Fibroblast of lung (primary cell): Measurements from ENCODE around the gene ZNF747. TPM values are rescaled to one million over a fixed set of nuclear protein-coding genes. Genes with fewer than 3 reads are reported as not detected.
A peak's percentile ranks its signal among the peaks of the same experiment; 100 is the strongest.

ENCODE experiments used
- DNase-seq, 2 donors: peaks; one replicate each; pipeline versions ENCODE4 v3.0.0 to v3.0.0-alpha.2; 2010; ENCODE audit warnings: low read depth in 2 of 2
- H2AFZ ChIP-seq: 2 replicates; pipeline ENCODE4 v1.5.1; 2012; ENCODE audit warnings: low read length, control low read depth, inconsistent platforms
- H3K27ac ChIP-seq: 2 replicates; pipeline ENCODE4 v1.5.1; 2011; ENCODE audit warnings: low read length, control low read depth; ENCODE audit not compliant: insufficient read depth
- H3K27me3 ChIP-seq: 2 replicates; pipeline ENCODE4 v1.5.1; 2011; ENCODE audit warnings: mild to moderate bottlenecking, low read length; ENCODE audit not compliant: control insufficient read depth, insufficient read depth
- H3K36me3 ChIP-seq: 2 replicates; pipeline ENCODE4 v1.5.1; 2011; ENCODE audit warnings: low read length; ENCODE audit not compliant: control insufficient read depth, insufficient read depth
- H3K4me1 ChIP-seq: 2 replicates; pipeline ENCODE4 v1.5.1; 2011; ENCODE audit warnings: low read length; ENCODE audit not compliant: control insufficient read depth, insufficient read depth; ENCODE audit errors: extremely low read depth
- H3K4me2 ChIP-seq: 2 replicates; pipeline ENCODE4 v1.5.1; 2011; ENCODE audit warnings: low read length, control low read depth; ENCODE audit not compliant: insufficient read depth; ENCODE audit errors: extremely low read depth
- H3K4me3 ChIP-seq, 4 experiments: fragments of 200-600 bp in 1 of 4; sonication (generic) in 1 of 4; replicated peaks in 1 of 4; 2 replicates each; pipeline ENCODE4 v1.5.1; 2011 to 2016; ENCODE audit warnings: low read length in 4 of 4, low read depth in 3 of 4, mild to moderate bottlenecking in 3 of 4, control low read depth in 2 of 4, inconsistent platforms in 1 of 4, mixed read lengths in 1 of 4; ENCODE audit not compliant: insufficient read depth in 1 of 4; ENCODE audit errors: control extremely low read depth in 1 of 4
- H3K79me2 ChIP-seq: 2 replicates; pipeline ENCODE4 v1.5.1; 2012; ENCODE audit warnings: mild to moderate bottlenecking, low read length, inconsistent platforms; ENCODE audit not compliant: control insufficient read depth, insufficient read depth
- H3K9ac ChIP-seq: 2 replicates; pipeline ENCODE4 v1.5.1; 2011; ENCODE audit warnings: mild to moderate bottlenecking, low read length, control low read depth; ENCODE audit not compliant: insufficient read depth
- H3K9me3 ChIP-seq: 2 replicates; pipeline ENCODE4 v1.5.1; 2012; ENCODE audit warnings: low read depth, low read length; ENCODE audit not compliant: control insufficient read depth, insufficient read depth
- H4K20me1 ChIP-seq: 2 replicates; pipeline ENCODE4 v1.5.1; 2011; ENCODE audit warnings: low read length; ENCODE audit not compliant: control insufficient read depth, insufficient read depth; ENCODE audit errors: extremely low read depth
- EZH2 ChIP-seq: IDR thresholded peaks from 2 replicates; pipeline ENCODE4 v1.5.1; 2012; ENCODE audit warnings: low read length, control low read depth, mild to moderate bottlenecking; ENCODE audit errors: missing control alignments
- polyA plus RNA-seq, 2 donors: library from polyadenylated mRNA; depleted of rRNA in 1 of 2; stranded (reverse) in 1 of 2; unstranded in 1 of 2; fragments of >200 nt; gene quantifications; 2 replicates each; pipeline ENCODE4 v1.2.1, GENCODE V29; 2011 to 2012; ENCODE audit warnings: missing spikeins in 1 of 2
- total RNA-seq: library from RNA; depleted of rRNA; stranded (reverse); fragments of >200 nt; gene quantifications from 2 replicates; pipeline ENCODE4 v1.2.1, GENCODE V29; 2014
- TF ChIP-seq, protein P1 (sequence below), 2 donors: IDR thresholded peaks in 1 of 2; conservative IDR thresholded peaks in 1 of 2; 1 replicate in 1 of 2; 2 replicates in 1 of 2; pipeline ENCODE4 v1.5.1; 2011 to 2012; ENCODE audit warnings: low read length in 2 of 2, control low read depth in 1 of 2, inconsistent platforms in 1 of 2, low read depth in 1 of 2, mild to moderate bottlenecking in 1 of 2

ZNF747 gene
- total and polyA plus RNA-seq, 2 donors (not counting 1 experiment from before 2014, with no cell fraction given): 4.4 to 10.6 TPM

DNA sequence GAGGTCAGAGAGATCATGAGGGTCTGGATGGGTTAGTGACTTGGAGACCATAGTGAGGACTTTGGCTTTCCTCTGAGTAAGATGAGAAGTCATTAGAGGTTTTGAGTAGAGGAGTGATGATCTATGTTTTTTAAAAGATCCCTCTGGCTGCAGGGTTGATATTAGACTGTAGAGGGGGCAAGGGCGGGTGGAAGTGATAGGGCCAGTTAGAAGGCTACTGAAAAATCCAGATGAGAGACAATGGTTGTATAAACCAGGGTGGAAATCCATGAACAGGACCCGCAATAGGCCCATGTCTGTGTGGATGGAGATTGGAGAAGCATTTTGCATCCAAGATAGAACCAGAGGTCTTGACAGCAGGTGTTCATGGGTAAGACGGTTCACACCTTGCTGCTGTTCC lies 52.3 kb downstream of the ZNF747 start:
- no peaks in the 10 kb centered on the region for H3K79me2 ChIP-seq
- no peak overlapping the region for H3K4me3 ChIP-seq
- no peak overlapping the region for H2AFZ ChIP-seq
- TF ChIP-seq EZH2: no peak
- TF ChIP-seq, protein P1, sequence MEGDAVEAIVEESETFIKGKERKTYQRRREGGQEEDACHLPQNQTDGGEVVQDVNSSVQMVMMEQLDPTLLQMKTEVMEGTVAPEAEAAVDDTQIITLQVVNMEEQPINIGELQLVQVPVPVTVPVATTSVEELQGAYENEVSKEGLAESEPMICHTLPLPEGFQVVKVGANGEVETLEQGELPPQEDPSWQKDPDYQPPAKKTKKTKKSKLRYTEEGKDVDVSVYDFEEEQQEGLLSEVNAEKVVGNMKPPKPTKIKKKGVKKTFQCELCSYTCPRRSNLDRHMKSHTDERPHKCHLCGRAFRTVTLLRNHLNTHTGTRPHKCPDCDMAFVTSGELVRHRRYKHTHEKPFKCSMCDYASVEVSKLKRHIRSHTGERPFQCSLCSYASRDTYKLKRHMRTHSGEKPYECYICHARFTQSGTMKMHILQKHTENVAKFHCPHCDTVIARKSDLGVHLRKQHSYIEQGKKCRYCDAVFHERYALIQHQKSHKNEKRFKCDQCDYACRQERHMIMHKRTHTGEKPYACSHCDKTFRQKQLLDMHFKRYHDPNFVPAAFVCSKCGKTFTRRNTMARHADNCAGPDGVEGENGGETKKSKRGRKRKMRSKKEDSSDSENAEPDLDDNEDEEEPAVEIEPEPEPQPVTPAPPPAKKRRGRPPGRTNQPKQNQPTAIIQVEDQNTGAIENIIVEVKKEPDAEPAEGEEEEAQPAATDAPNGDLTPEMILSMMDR (conservative IDR thresholded peaks at IDR 0.05 in 1 of 2, IDR thresholded peaks at IDR 0.05 in 1 of 2; ENCODE audit: low read depth in 1 of 2, low read length in 2 of 2): peak in 1 of 2 donors; percentile 36
- no peaks in the 10 kb centered on the region for H3K36me3 ChIP-seq
- no peaks in the 10 kb centered on the region for H3K9me3 ChIP-seq
- DNase-seq: no peak
- no peak overlapping the region for H3K4me2 ChIP-seq
- no peak overlapping the region for H3K27ac ChIP-seq
- H3K4me1 ChIP-seq: no peaks in the 10 kb centered on the region
- H3K27me3 ChIP-seq: no peaks in the 10 kb centered on the region
- no peaks in the 10 kb centered on the region for H4K20me1 ChIP-seq
- H3K9ac ChIP-seq: no peak overlapping the region

DNA sequence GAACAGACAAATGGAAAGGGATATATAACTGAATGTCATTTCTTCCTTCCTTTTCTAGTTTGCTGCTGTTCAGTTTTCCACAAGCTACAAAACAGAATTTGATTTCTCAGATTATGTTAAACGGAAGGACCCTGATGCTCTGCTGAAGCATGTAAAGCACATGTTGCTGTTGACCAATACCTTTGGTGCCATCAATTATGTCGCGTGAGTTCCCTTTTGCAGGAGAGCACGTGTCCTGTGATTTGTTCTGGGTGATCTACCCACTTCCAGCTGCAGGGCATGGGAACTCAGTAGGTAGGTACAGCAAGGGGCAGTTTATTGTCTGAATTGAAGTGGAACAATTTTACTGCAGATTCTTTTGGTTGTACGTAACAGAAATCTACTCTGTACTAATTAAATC lies 53.3 kb downstream of the ZNF747 start:
- H3K4me3 ChIP-seq: no peak overlapping the region
- no peak overlapping the region for H3K9ac ChIP-seq
- H4K20me1 ChIP-seq: no peaks in the 10 kb centered on the region
- no peak for TF ChIP-seq EZH2
- TF ChIP-seq, protein P1 (conservative IDR thresholded peaks at IDR 0.05 in 1 of 2, IDR thresholded peaks at IDR 0.05 in 1 of 2; ENCODE audit: low read depth in 1 of 2, low read length in 2 of 2): no peak
- H2AFZ ChIP-seq: no peak overlapping the region
- no peak for DNase-seq
- no peaks in the 10 kb centered on the region for H3K9me3 ChIP-seq
- H3K4me1 ChIP-seq: no peaks in the 10 kb centered on the region
- H3K27me3 ChIP-seq: peaks cover 3% of the 10 kb centered on the region
- H3K4me2 ChIP-seq: no peak overlapping the region
- H3K79me2 ChIP-seq: no peaks in the 10 kb centered on the region
- no peak overlapping the region for H3K27ac ChIP-seq
- H3K36me3 ChIP-seq: no peaks in the 10 kb centered on the region

Other genes with a start within 250 kb of the ZNF747 start
- 35.2 and 36.0 TPM in 2 replicates for gene CD2BP2, start 179.6 kb downstream of the ZNF747 start, total RNA-seq
- gene CD2BP2, start 179.6 kb downstream of the ZNF747 start, polyA plus RNA-seq: 45.5 and 47.3 TPM in 2 replicates
- gene TBC1D10B, start 164.4 kb downstream of the ZNF747 start, total RNA-seq: 22.1 and 29.6 TPM in 2 replicates
- 14.8 and 22.1 TPM in 2 replicates for gene TBC1D10B, start 164.4 kb downstream of the ZNF747 start, polyA plus RNA-seq
- not detected in 2 replicates for gene MYL11, start 160.1 kb downstream of the ZNF747 start, total RNA-seq
- 0.11 and 0.45 TPM in 2 replicates for gene MYL11, start 160.1 kb downstream of the ZNF747 start, polyA plus RNA-seq
- 0.17 and 0.26 TPM in 2 replicates for gene SEPTIN1, start 152.3 kb downstream of the ZNF747 start, total RNA-seq
- 0.17 TPM in 1 of 2 replicates, not detected in the other for gene SEPTIN1, start 152.3 kb downstream of the ZNF747 start, polyA plus RNA-seq
- 7.3 and 7.7 TPM in 2 replicates for gene ZNF48, start 139.4 kb downstream of the ZNF747 start, total RNA-seq
- 3.2 and 4.0 TPM in 2 replicates for gene ZNF48, start 139.4 kb downstream of the ZNF747 start, polyA plus RNA-seq
- gene ZNF771, start 127.3 kb downstream of the ZNF747 start, total RNA-seq: 8.4 and 10.5 TPM in 2 replicates
- 3.1 and 4.5 TPM in 2 replicates for gene ZNF771, start 127.3 kb downstream of the ZNF747 start, polyA plus RNA-seq
- 6.6 and 8.5 TPM in 2 replicates for gene DCTPP1, start 104.8 kb downstream of the ZNF747 start, total RNA-seq
- 23.6 and 38.1 TPM in 2 replicates for gene DCTPP1, start 104.8 kb downstream of the ZNF747 start, polyA plus RNA-seq
- gene SEPHS2, start 89.0 kb downstream of the ZNF747 start, total RNA-seq: 19.3 and 26.6 TPM in 2 replicates
- 39.3 and 41.8 TPM in 2 replicates for gene SEPHS2, start 89.0 kb downstream of the ZNF747 start, polyA plus RNA-seq
- not detected in 2 replicates for gene ITGAL, start 62.1 kb downstream of the ZNF747 start, total RNA-seq
- not detected in 2 replicates for gene ITGAL, start 62.1 kb downstream of the ZNF747 start, polyA plus RNA-seq
- gene ZNF768, start 8.3 kb downstream of the ZNF747 start, total RNA-seq: 21.8 and 23.9 TPM in 2 replicates
- 8.2 and 9.5 TPM in 2 replicates for gene ZNF768, start 8.3 kb downstream of the ZNF747 start, polyA plus RNA-seq
- 3.1 TPM in 2 replicates for gene ZNF764, start 23.5 kb upstream of the ZNF747 start, total RNA-seq
- 2.4 and 2.6 TPM in 2 replicates for gene ZNF764, start 23.5 kb upstream of the ZNF747 start, polyA plus RNA-seq
- 10.3 and 12.9 TPM in 2 replicates for gene ZNF688, start 36.9 kb upstream of the ZNF747 start, total RNA-seq
- 3.0 and 3.1 TPM in 2 replicates for gene ZNF688, start 36.9 kb upstream of the ZNF747 start, polyA plus RNA-seq
- 6.6 and 8.7 TPM in 2 replicates for gene ZNF785, start 50.8 kb upstream of the ZNF747 start, total RNA-seq
- gene ZNF785, start 50.8 kb upstream of the ZNF747 start, polyA plus RNA-seq: 4.7 and 7.1 TPM in 2 replicates
- 4.6 and 6.1 TPM in 2 replicates for gene ZNF689, start 75.5 kb upstream of the ZNF747 start, total RNA-seq
- gene ZNF689, start 75.5 kb upstream of the ZNF747 start, polyA plus RNA-seq: 3.5 and 4.2 TPM in 2 replicates
- gene PRR14, start 116.1 kb upstream of the ZNF747 start, total RNA-seq: 5.9 and 6.6 TPM in 2 replicates
- gene PRR14, start 116.1 kb upstream of the ZNF747 start, polyA plus RNA-seq: 2.5 and 4.7 TPM in 2 replicates
- gene FBRS, start 123.6 kb upstream of the ZNF747 start, total RNA-seq: 16.7 and 20.8 TPM in 2 replicates
- 5.5 and 8.2 TPM in 2 replicates for gene FBRS, start 123.6 kb upstream of the ZNF747 start, polyA plus RNA-seq
- gene SRCAP, start 164.3 kb upstream of the ZNF747 start, total RNA-seq: 11.3 and 14.2 TPM in 2 replicates
- gene SRCAP, start 164.3 kb upstream of the ZNF747 start, polyA plus RNA-seq: 3.5 and 6.4 TPM in 2 replicates
- gene PHKG2, start 213.6 kb upstream of the ZNF747 start, total RNA-seq: 11.8 and 15.4 TPM in 2 replicates
- gene PHKG2, start 213.6 kb upstream of the ZNF747 start, polyA plus RNA-seq: 19.4 and 23.8 TPM in 2 replicates
- gene CFAP119, start 227.2 kb upstream of the ZNF747 start, total RNA-seq: 0.77 and 1.3 TPM in 2 replicates
- gene CFAP119, start 227.2 kb upstream of the ZNF747 start, polyA plus RNA-seq: 1.5 and 2.0 TPM in 2 replicates
- gene RNF40, start 227.5 kb upstream of the ZNF747 start, total RNA-seq: 56.8 TPM in 2 replicates
- gene RNF40, start 227.5 kb upstream of the ZNF747 start, polyA plus RNA-seq: 42.0 and 68.2 TPM in 2 replicates